ENCODE measurements around the gene ABCA13. TPM values are rescaled to one million over a fixed set of nuclear protein-coding genes. Genes with fewer than 3 reads are reported as not detected.

Gene ABCA13
- polyA plus RNA-seq, 1 experiment, result 0.05 TPM

DNA sequence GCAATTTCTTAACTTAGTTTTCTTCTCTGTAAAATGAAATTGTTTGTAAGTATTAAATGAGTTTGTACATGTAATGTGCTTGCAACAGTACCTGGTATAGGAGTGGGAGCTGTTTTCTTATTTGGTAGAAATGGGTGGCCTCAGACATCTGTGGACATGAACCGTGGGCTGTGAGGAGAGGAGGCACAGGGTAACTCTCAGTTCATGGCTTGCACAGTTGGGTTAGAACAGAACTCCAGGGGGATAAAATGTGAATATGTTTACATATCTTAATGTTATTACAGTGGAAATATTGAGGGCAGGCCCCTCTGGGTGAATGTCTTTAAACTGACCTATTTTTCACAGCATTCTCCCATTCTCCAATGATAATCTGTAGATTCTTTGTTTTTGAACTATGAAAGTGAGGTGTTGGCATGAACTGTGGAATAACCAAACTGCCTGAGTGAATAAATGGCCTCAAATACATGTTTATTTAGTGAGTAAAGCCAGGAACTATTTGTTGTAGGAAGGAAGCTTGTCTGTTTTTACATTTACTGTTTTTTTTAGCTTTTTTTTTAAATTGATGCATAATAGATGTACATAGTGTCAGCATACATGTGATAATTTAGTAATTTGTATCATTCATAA is 2.6 kb downstream of the ABCA13 start:
- Histone ChIP-seq H3K27me3 (ENCODE audit: control insufficient read depth, insufficient read depth, low read length) (no peaks in the 10 kb centered on the region), H3K27ac (ENCODE audit: low read depth, low read length) (no peak overlapping the region), H3K4me3 (ENCODE audit: low read depth, low read length) (no peak overlapping the region), H3K9me3 (ENCODE audit: control insufficient read depth, insufficient read depth, low read length) (no peaks in the 10 kb centered on the region)
- TF ChIP-seq CTCF (IDR thresholded peaks at IDR 0.05; ENCODE audit: low read depth, low read length), result no peak
- CTCF ChIA-PET, result interaction anchor here (0.6 to 5.4 kb wide), 5 partner anchors 19 to 683 kb away, joined by 3 to 20 read pairs (median 3); no protein-coding TSS in a partner anchor
- POLR2A ChIA-PET, result no interaction called here
- no peak for DNase-seq (ENCODE audit: low read depth, low spot score)

- Histone ChIP-seq H3K27ac (ENCODE audit: low read depth, low read length) (no peak overlapping the region), H3K9me3 (ENCODE audit: control insufficient read depth, insufficient read depth, low read length) (no peaks in the 10 kb centered on the region), H3K27me3 (ENCODE audit: control insufficient read depth, insufficient read depth, low read length) (no peaks in the 10 kb centered on the region), H3K4me3 (ENCODE audit: low read depth, low read length) (no peak overlapping the region)
- POLR2A ChIA-PET, result no interaction called here
- CTCF ChIA-PET, result interaction anchor here (5.4 kb wide), 1 partner anchor 20 kb away, joined by 20 read pairs; no protein-coding TSS in a partner anchor
- no peak for DNase-seq (ENCODE audit: low read depth, low spot score)
- no peak for TF ChIP-seq CTCF (IDR thresholded peaks at IDR 0.05; ENCODE audit: low read depth, low read length)
Measured at GRCh38 chr7:48175019-48175418, 3.8 kb downstream of the ABCA13 start.

- H3K27ac ChIP-seq (ENCODE audit: low read depth, low read length), result no peak overlapping the region
- H3K9me3 ChIP-seq (ENCODE audit: control insufficient read depth, insufficient read depth, low read length), result no peaks in the 10 kb centered on the region
- no peaks in the 10 kb centered on the region for H3K27me3 ChIP-seq (ENCODE audit: control insufficient read depth, insufficient read depth, low read length)
- POLR2A ChIA-PET, result no interaction called here
- no peak for TF ChIP-seq CTCF (IDR thresholded peaks at IDR 0.05; ENCODE audit: low read depth, low read length)
- CTCF ChIA-PET, result interaction anchor here (5.4 kb wide), 1 partner anchor 22 kb away, joined by 20 read pairs; no protein-coding TSS in a partner anchor
- H3K4me3 ChIP-seq (ENCODE audit: low read depth, low read length), result no peak overlapping the region
- DNase-seq (ENCODE audit: low read depth, low spot score), result no peak
Measured at GRCh38 chr7:48176356-48176893, 5.2 kb downstream of the ABCA13 start.

DNA sequence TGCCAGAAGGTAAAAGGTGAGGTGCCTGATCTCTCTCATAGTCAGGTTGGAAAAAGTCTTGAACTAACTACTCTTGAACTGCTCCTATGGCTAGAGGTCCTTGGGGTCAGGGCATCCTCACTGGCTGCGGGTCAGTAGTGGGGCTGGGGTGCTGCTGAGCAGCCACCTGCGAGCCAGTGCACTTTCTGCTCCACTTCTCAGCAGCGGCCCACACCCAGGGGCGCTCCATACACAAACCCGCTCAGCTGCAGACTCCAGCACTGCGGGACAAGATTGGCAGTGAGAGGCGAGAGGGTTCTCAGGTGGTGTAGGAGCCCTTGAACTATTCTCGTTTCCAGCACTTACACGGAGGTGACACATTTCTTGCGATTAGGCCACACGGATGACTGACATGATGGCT is 6.0 kb downstream of the ABCA13 start:
- CTCF ChIA-PET, result interaction anchor here (5.4 kb wide), 1 partner anchor 23 kb away, joined by 20 read pairs; no protein-coding TSS in a partner anchor
- POLR2A ChIA-PET, result no interaction called here
- Histone ChIP-seq H3K27me3 (ENCODE audit: control insufficient read depth, insufficient read depth, low read length) (no peaks in the 10 kb centered on the region), H3K9me3 (ENCODE audit: control insufficient read depth, insufficient read depth, low read length) (no peaks in the 10 kb centered on the region), H3K4me3 (ENCODE audit: low read depth, low read length) (no peak overlapping the region), H3K27ac (ENCODE audit: low read depth, low read length) (no peak overlapping the region)
- no peak for DNase-seq (ENCODE audit: low read depth, low spot score)
- TF ChIP-seq CTCF (IDR thresholded peaks at IDR 0.05; ENCODE audit: low read depth, low read length), result no peak

DNA sequence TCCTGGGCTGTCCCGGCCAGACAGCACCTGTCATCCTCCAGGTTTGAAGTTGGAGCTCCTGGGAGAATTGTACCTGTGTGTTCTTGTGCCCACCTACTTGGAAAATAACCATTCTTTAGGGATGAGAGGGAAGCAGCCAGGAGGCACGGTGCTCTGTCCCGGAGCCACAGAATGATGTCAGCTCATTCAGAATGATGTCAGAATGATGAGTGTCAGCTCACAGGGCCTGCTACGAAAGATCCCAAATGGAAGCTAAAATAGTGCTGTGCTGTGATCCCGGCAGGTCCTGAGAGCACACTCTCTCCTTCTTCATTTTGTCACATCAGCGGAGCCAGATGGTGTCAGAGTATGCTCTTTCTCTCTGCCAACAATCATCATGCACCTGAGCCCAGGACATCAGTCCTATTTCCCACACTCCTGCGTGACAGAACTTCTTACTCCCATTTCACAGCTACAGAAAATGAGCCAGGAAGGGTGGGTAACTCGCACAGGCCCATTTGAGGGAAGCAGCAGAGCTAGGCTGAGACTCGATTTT is 8.3 kb downstream of the ABCA13 start:
- H3K4me3 ChIP-seq (ENCODE audit: low read depth, low read length), result no peak overlapping the region
- no peak overlapping the region for H3K27ac ChIP-seq (ENCODE audit: low read depth, low read length)
- H3K9me3 ChIP-seq (ENCODE audit: control insufficient read depth, insufficient read depth, low read length), result no peaks in the 10 kb centered on the region
- TF ChIP-seq CTCF (IDR thresholded peaks at IDR 0.05; ENCODE audit: low read depth, low read length), result no peak
- CTCF ChIA-PET, result no interaction called here
- POLR2A ChIA-PET, result no interaction called here
- no peak for DNase-seq (ENCODE audit: low read depth, low spot score)
- no peaks in the 10 kb centered on the region for H3K27me3 ChIP-seq (ENCODE audit: control insufficient read depth, insufficient read depth, low read length)
